ENCODE results near the gene DPH5.
"Not testable (repeated sequence)": the region's sequence is repeated elsewhere in the genome, so short reads cannot be mapped to it uniquely, and the experiment has no call there.

DPH5 gene

DNA sequence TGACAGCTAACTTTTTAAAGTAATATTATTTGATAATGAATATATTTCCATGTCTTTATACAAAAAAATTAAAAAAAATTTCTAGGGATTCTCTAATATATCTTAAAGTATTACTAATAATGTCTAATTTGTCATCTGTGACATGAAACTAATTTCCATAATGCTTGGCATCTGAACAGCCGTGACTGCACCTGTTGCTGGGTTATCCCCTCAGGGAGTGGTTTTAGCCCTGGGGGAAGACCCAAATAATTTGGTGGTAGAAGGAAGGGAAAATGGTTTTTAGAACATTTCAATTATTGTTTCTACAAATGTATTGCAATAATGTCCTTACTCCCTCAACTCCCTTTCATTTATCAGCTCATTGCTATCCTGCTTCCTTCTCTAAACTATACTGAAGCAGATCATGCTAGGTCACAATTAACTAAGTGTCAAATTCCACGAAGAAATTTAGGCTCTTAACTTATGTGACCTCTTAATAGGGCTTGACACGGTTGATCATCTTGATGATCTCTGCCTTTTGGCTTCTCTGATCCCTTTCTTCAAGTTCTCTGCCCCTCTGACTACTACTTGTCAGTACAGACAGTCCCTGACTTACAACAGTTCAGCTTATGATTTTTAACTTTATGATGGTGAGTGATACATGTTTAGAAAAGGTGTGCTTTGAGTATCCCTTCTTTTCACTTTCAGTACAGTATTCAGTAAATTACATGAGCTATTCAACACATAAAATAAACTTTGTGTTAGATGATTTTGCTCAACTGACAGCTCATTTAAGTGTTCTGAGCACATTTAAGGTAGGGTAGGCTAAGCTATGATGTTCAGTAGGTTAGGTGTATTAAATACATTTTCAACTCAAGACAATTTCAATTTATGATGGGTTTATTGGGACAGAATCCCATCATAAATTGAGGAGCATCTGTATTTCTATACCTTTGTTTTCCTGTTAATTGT lies 26.4 kb upstream of the DPH5 start:
- no peak overlapping the region for H3K4me3 ChIP-seq (ENCODE audit: low read length)
- no peak overlapping the region for H3K9ac ChIP-seq (ENCODE audit: low read depth, low read length)
- H3K27ac ChIP-seq (ENCODE audit: low read length) = no peak overlapping the region

GRCh38 chr1:101050869-101051268 lies 25.3 kb upstream of the DPH5 start:
- Histone ChIP-seq H3K4me1 (ENCODE audit: insufficient read depth, low read length) (no peaks in the 10 kb centered on the region), H3K27me3 (ENCODE audit: insufficient read depth, low read length) (no peaks in the 10 kb centered on the region), H3K4me3 (ENCODE audit: low read length) (no peak overlapping the region), H3K9me3 (ENCODE audit: insufficient read depth, low read depth, low read length) (no peaks in the 10 kb centered on the region), H3K36me3 (ENCODE audit: insufficient read depth, low read depth, low read length) (no peaks in the 10 kb centered on the region), H3K27ac (ENCODE audit: low read length) (no peak overlapping the region), H3K9ac (ENCODE audit: low read depth, low read length) (no peak overlapping the region)

More for the DNA sequence above, 26.4 kb upstream of the DPH5 start:
- Histone ChIP-seq H3K27me3 (ENCODE audit: insufficient read depth, low read length) (no peaks in the 10 kb centered on the region), H3K4me1 (ENCODE audit: insufficient read depth, low read length) (no peaks in the 10 kb centered on the region), H3K9me3 (ENCODE audit: insufficient read depth, low read depth, low read length) (no peaks in the 10 kb centered on the region), H3K36me3 (ENCODE audit: insufficient read depth, low read depth, low read length) (no peaks in the 10 kb centered on the region)

DNA sequence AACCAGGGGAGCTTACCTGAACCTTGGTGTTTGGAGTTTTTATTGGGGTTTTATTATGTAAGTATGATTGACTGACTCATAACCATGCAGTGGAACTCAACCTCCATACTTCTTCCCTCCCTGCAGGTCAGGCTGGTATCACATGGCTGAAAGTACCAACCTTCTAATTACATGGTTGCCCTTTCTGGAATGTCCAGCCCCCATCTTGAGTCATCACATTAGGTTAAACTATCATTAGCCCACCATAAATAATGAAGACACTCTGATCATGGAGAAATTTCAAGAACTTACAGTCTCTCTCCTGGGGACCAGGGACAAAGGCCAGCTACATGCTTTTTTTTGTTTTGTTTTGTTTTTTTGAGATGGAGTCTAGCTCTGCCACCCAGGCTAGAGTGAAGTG lies 19.2 kb upstream of the DPH5 start:
- Histone ChIP-seq H3K9ac (ENCODE audit: low read depth, low read length) (no peak overlapping the region), H3K27me3 (ENCODE audit: insufficient read depth, low read length) (no peaks in the 10 kb centered on the region), H3K9me3 (ENCODE audit: insufficient read depth, low read depth, low read length) (peaks cover 20% of the 10 kb centered on the region), H3K4me1 (ENCODE audit: insufficient read depth, low read length) (no peaks in the 10 kb centered on the region), H3K4me3 (ENCODE audit: low read length) (no peak overlapping the region), H3K36me3 (ENCODE audit: insufficient read depth, low read depth, low read length) (peaks cover 21% of the 10 kb centered on the region), H3K27ac (ENCODE audit: low read length) (no peak overlapping the region)

DNA sequence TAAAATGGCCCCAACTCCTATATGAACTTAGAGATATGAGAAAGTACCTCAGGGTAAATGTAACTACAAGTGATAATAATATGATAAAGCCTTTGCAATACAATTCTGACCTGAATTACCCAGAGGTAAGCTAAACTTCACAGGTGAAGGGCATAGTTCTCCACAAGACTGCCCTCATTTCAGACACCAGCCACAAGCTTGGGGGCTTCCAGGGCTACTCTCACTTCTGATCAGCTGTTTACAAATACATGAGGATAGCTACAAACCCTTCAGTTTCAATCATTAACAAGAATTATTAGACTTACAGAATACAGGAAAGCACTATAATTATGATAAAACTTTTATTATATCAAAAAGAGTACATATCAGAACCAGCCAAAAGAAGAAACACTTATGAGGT lies 18.7 kb upstream of the DPH5 start:
- no peak overlapping the region for H3K27ac ChIP-seq (ENCODE audit: low read length)
- H3K4me1 ChIP-seq (ENCODE audit: insufficient read depth, low read length) = no peaks in the 10 kb centered on the region
- peaks cover 26% of the 10 kb centered on the region for H3K36me3 ChIP-seq (ENCODE audit: insufficient read depth, low read depth, low read length)
- no peak overlapping the region for H3K9ac ChIP-seq (ENCODE audit: low read depth, low read length)
- peaks cover 22% of the 10 kb centered on the region for H3K9me3 ChIP-seq (ENCODE audit: insufficient read depth, low read depth, low read length)
- no peak overlapping the region for H3K4me3 ChIP-seq (ENCODE audit: low read length)
- H3K27me3 ChIP-seq (ENCODE audit: insufficient read depth, low read length) = no peaks in the 10 kb centered on the region

- Histone ChIP-seq H3K9ac (ENCODE audit: low read depth, low read length) (no peak overlapping the region), H3K36me3 (ENCODE audit: insufficient read depth, low read depth, low read length) (peaks cover 31% of the 10 kb centered on the region), H3K4me1 (ENCODE audit: insufficient read depth, low read length) (no peaks in the 10 kb centered on the region), H3K27me3 (ENCODE audit: insufficient read depth, low read length) (no peaks in the 10 kb centered on the region), H3K27ac (ENCODE audit: low read length) (no peak overlapping the region), H3K4me3 (ENCODE audit: low read length) (no peak overlapping the region), H3K9me3 (ENCODE audit: insufficient read depth, low read depth, low read length) (peaks cover 22% of the 10 kb centered on the region)
These were observed 18.2 kb upstream of the DPH5 start for GRCh38 chr1:101043776-101044175.

DNA sequence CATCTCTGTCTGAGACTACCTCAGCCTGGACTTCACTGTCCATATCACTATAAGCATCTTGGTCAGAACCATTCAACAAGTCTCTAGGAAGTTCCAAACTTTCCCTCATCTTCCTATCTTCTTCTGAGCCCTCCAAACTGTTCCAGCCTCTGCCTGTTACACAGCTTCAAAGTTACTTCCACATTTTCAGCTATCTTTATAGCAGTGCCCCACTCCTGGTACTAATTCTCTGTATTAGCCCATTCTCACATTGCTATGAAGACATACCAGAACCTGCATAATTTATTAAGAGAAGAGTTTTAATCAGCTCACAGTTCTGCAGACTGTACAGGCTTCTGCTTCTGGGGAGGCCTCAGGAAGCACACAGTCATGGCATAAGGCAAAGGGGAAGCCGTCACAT lies 15.7 kb upstream of the DPH5 start:
- Histone ChIP-seq H3K9ac (ENCODE audit: low read depth, low read length) (no peak overlapping the region), H3K27ac (ENCODE audit: low read length) (no peak overlapping the region), H3K4me3 (ENCODE audit: low read length) (no peak overlapping the region), H3K9me3 (ENCODE audit: insufficient read depth, low read depth, low read length) (peaks cover 22% of the 10 kb centered on the region), H3K36me3 (ENCODE audit: insufficient read depth, low read depth, low read length) (peaks cover 38% of the 10 kb centered on the region), H3K4me1 (ENCODE audit: insufficient read depth, low read length) (no peaks in the 10 kb centered on the region), H3K27me3 (ENCODE audit: insufficient read depth, low read length) (no peaks in the 10 kb centered on the region)

DNA sequence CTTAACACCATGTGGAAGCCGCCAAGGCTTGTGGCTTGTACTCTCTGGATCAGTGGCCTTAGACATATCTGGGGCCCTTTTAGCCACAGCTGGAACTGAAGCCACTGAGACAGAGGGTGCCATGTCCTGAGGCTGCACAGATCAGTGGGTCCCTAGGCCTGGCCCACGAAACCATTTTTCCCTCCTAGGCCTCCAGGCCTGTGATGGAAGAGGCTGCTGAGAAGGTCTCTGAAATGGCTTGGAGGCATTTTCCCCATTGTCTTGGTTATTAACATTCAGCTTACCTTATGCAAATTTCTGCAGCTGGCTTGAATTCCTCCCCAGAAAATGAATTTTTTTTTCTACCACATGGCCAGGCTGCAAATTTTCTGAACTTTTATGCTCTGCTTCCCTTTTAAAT lies 15.1 kb upstream of the DPH5 start:
- no peak overlapping the region for H3K27ac ChIP-seq (ENCODE audit: low read length)
- H3K4me1 ChIP-seq (ENCODE audit: insufficient read depth, low read length) = no peaks in the 10 kb centered on the region
- peaks cover 22% of the 10 kb centered on the region for H3K9me3 ChIP-seq (ENCODE audit: insufficient read depth, low read depth, low read length)
- no peak overlapping the region for H3K4me3 ChIP-seq (ENCODE audit: low read length)
- H3K27me3 ChIP-seq (ENCODE audit: insufficient read depth, low read length) = no peaks in the 10 kb centered on the region
- H3K9ac ChIP-seq (ENCODE audit: low read depth, low read length) = no peak overlapping the region
- peaks cover 38% of the 10 kb centered on the region for H3K36me3 ChIP-seq (ENCODE audit: insufficient read depth, low read depth, low read length)

DNA sequence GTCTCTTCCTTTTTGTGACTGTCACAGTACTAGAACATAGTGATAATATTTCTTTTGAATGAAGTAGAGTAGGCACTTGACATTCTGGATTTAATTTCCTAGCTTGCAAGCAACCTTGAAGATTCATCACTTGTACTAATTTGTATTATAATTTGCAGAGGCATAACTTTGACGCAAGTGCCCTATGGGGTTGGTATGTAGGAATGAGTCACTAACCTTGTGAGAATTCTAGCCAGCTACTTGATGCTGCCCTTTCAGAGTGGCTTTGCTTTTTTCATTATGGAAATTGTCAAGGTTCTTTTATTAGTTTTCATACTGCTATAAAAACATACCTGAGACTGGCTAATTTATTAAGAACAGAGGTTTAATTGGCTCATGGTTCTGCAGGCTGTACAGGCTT lies 13.7 kb upstream of the DPH5 start:
- H3K27me3 ChIP-seq (ENCODE audit: insufficient read depth, low read length) = no peaks in the 10 kb centered on the region
- no peak overlapping the region for H3K4me3 ChIP-seq (ENCODE audit: low read length)

GRCh38 chr1:101037316-101037715 lies 11.7 kb upstream of the DPH5 start:
- H3K27ac ChIP-seq (ENCODE audit: low read length) = no peak overlapping the region
- no peaks in the 10 kb centered on the region for H3K4me1 ChIP-seq (ENCODE audit: insufficient read depth, low read length)
- H3K36me3 ChIP-seq (ENCODE audit: insufficient read depth, low read depth, low read length) = peaks cover 38% of the 10 kb centered on the region
- peaks cover 22% of the 10 kb centered on the region for H3K9me3 ChIP-seq (ENCODE audit: insufficient read depth, low read depth, low read length)
- H3K9ac ChIP-seq (ENCODE audit: low read depth, low read length) = no peak overlapping the region
- no peak overlapping the region for H3K4me3 ChIP-seq (ENCODE audit: low read length)
- H3K27me3 ChIP-seq (ENCODE audit: insufficient read depth, low read length) = no peaks in the 10 kb centered on the region

More for the DNA sequence above, 13.7 kb upstream of the DPH5 start:
- H3K9me3 ChIP-seq (ENCODE audit: insufficient read depth, low read depth, low read length) = peaks cover 22% of the 10 kb centered on the region
- H3K27ac ChIP-seq (ENCODE audit: low read length) = no peak overlapping the region
- H3K9ac ChIP-seq (ENCODE audit: low read depth, low read length) = no peak overlapping the region
- H3K4me1 ChIP-seq (ENCODE audit: insufficient read depth, low read length) = no peaks in the 10 kb centered on the region
- peaks cover 38% of the 10 kb centered on the region for H3K36me3 ChIP-seq (ENCODE audit: insufficient read depth, low read depth, low read length)

DNA sequence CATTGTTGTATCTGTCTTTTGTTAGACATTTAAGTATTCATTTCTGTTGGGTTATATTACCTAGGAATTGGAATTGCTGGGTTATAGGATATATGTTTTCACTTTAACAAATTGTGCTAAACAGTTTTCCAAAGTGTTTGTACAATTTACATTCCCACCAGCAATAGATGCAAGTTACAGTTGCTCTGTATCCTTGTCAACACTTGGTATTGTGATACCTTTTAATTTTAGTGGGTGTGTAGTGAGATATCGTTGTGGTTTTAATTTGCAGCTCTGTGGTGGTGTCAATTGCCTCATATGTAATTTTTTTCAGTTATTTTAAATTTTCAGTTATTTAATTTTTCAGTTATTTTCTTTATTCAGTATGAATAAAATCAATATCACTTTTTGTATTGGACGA lies 7.4 kb upstream of the DPH5 start:
- H3K9ac ChIP-seq (ENCODE audit: low read depth, low read length) = no peak overlapping the region
- H3K36me3 ChIP-seq (ENCODE audit: insufficient read depth, low read depth, low read length) = peaks cover 10% of the 10 kb centered on the region; the same call in 1 of the 2 replicates
- H3K27ac ChIP-seq (ENCODE audit: low read length) = no peak overlapping the region
- H3K4me1 ChIP-seq (ENCODE audit: insufficient read depth, low read length) = no peaks in the 10 kb centered on the region
- H3K9me3 ChIP-seq (ENCODE audit: insufficient read depth, low read depth, low read length) = no peaks in the 10 kb centered on the region
- H3K4me3 ChIP-seq (ENCODE audit: low read length) = no peak overlapping the region
- H3K27me3 ChIP-seq (ENCODE audit: insufficient read depth, low read length) = no peaks in the 10 kb centered on the region

- H3K27ac ChIP-seq (ENCODE audit: low read length); H3K4me3 ChIP-seq (ENCODE audit: low read length); H3K27me3 ChIP-seq (ENCODE audit: insufficient read depth, low read length); H3K9me3 ChIP-seq (ENCODE audit: insufficient read depth, low read depth, low read length); H3K4me1 ChIP-seq (ENCODE audit: insufficient read depth, low read length); H3K9ac ChIP-seq (ENCODE audit: low read depth, low read length); H3K36me3 ChIP-seq (ENCODE audit: insufficient read depth, low read depth, low read length): not testable (repeated sequence)
These were observed 6.5 kb upstream of the DPH5 start for GRCh38 chr1:101032129-101032528.

DNA sequence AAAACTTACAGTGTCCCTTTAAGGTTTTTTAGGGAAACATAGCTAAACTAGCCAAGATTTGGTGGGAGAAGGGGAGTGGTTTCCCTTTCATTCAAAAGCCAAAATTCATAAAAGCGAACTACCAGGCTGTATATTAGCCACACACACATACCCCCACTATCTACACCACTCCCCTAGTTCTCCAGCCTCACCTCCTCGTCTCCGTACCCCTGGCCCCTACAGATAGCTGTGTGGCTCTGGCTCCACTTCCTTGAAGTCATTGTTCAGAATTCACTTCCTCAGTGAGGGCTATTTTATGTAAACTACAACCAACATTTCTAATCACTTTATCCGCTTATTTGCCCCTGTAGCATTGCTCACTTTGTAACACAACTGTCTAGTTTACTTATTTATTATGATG lies 5.3 kb upstream of the DPH5 start:
- no peak overlapping the region for H3K4me3 ChIP-seq (ENCODE audit: low read length)
- H3K36me3 ChIP-seq (ENCODE audit: insufficient read depth, low read depth, low read length) = peaks cover 9% of the 10 kb centered on the region; the same call in 1 of the 2 replicates
- no peaks in the 10 kb centered on the region for H3K9me3 ChIP-seq (ENCODE audit: insufficient read depth, low read depth, low read length)
- no peaks in the 10 kb centered on the region for H3K27me3 ChIP-seq (ENCODE audit: insufficient read depth, low read length)
- H3K9ac ChIP-seq (ENCODE audit: low read depth, low read length) = no peak overlapping the region
- H3K27ac ChIP-seq (ENCODE audit: low read length) = no peak overlapping the region
- H3K4me1 ChIP-seq (ENCODE audit: insufficient read depth, low read length) = no peaks in the 10 kb centered on the region; the same call in 1 of the 2 replicates
